Heart left ventricle (tissue), 16 donors: ENCODE results near the gene WFIKKN2. TPM values are rescaled to one million over a fixed set of nuclear protein-coding genes. Genes with fewer than 3 reads are reported as not detected.

ENCODE experiments used
- ATAC-seq, 4 donors: fragments of 200-7000 bp; cut with Tn5 transposase; one replicate each; pipeline ENCODE4 v1.9.1; 2020 to 2022; ENCODE audit warnings: moderate library complexity in 4 of 4, mild to moderate bottlenecking in 3 of 4, moderate number of reproducible peaks in 1 of 4
- DNase-seq, 5 donors: peaks; one replicate each; pipeline ENCODE4 v3.0.0-alpha.2; 2020
- H3K27ac ChIP-seq, 12 donors: fragments of 200-600 bp; sonication (generic) in 4 of 12; one replicate each; pipeline versions ENCODE4 v1.5.0 to v1.8.0; 2016 to 2022; ENCODE audit warnings: mild to moderate bottlenecking in 2 of 12
- H3K27me3 ChIP-seq, 9 donors: fragments of 200-600 bp; sonication (generic) in 2 of 9; one replicate each; pipeline versions ENCODE4 v1.5.1 to v1.8.0; 2016 to 2022; ENCODE audit warnings: mild to moderate bottlenecking in 3 of 9
- H3K36me3 ChIP-seq, 9 donors: fragments of 200-600 bp; sonication (generic) in 2 of 9; one replicate each; pipeline versions ENCODE4 v1.5.0 to v1.8.0; 2018 to 2022; ENCODE audit warnings: mild to moderate bottlenecking in 2 of 9
- H3K4me1 ChIP-seq, 12 donors: fragments of 200-600 bp; sonication (generic) in 4 of 12; one replicate each; pipeline versions ENCODE4 v1.5.0 to v1.8.0; 2016 to 2022; ENCODE audit warnings: mild to moderate bottlenecking in 3 of 12
- H3K4me3 ChIP-seq, 12 donors: fragments of 200-600 bp; sonication (generic) in 4 of 12; one replicate each; pipeline versions ENCODE4 v1.5.0 to v1.8.0; 2017 to 2022; ENCODE audit warnings: mild to moderate bottlenecking in 9 of 12, moderate library complexity in 4 of 12
- H3K9me3 ChIP-seq, 12 donors: fragments of 200-600 bp; sonication (generic) in 4 of 12; one replicate each; pipeline versions ENCODE4 v1.5.0 to v1.8.0; 2016 to 2022; ENCODE audit warnings: mild to moderate bottlenecking in 1 of 12
- POLR2A ChIP-seq, 2 donors: fragments of 450-650 bp; IDR thresholded peaks; one replicate each; pipeline ENCODE4 v1.6.1; 2017; ENCODE audit warnings: antibody characterized with exemption in 2 of 2, mild to moderate bottlenecking in 2 of 2, moderate library complexity in 2 of 2
- WGBS, 4 donors: extraction: QIAGEN DNeasy Blood & Tissue Kit in 2 of 4; methylation state at CpG; one replicate each; pipeline versions ENCODE4 v1.1.5 to v1.1.7; 2013 to 2018; 5-methylcytosine and 5-hydroxymethylcytosine counted together
- intact Hi-C, 10 donors: fragments of 100-400 bp; cut with DNase I; formaldehyde crosslinking; loops; one replicate each; pipeline versions ENCODE4 v1.11.1 to v1.14.2; 2022
- polyA plus RNA-seq, 2 donors: library from polyadenylated mRNA; stranded (reverse); fragments of 200-250 nt; gene quantifications; one replicate each; pipeline ENCODE4 v1.2.3, GENCODE V29; 2013
- total RNA-seq, 9 donors: library from RNA; depleted of rRNA in 2 of 9; stranded (reverse); fragments of >200 nt in 2 of 9; fragmentation: NEBNext Ultra II Directional in 3 of 9; extraction: Animal tissue kit (Norgen Biotek cat#: 25700) in 3 of 9; gene quantifications; one replicate each; pipeline versions ENCODE4 v1.1.0 to v1.2.4, GENCODE V29; 2016 to 2023
- TF ChIP-seq, protein P1 (sequence below), 12 donors: fragments of 200-600 bp; sonication (generic) in 4 of 12; IDR thresholded peaks; one replicate each; pipeline versions ENCODE4 v1.5.0 to v1.8.0; 2018 to 2022; ENCODE audit warnings: antibody characterized with exemption in 12 of 12, mild to moderate bottlenecking in 5 of 12
- donor health status: ischemic (EF 13 %, LVEDD 7.1; RV severe dilation, severe dysfunction).
- donor health status: healthy with polysubstance abuse.
- donor health status: DM: no; HTN: yes; CAD: no.
- donor health status: DM: no; HTN: no; CAD: no.
- donor health status: ischemic (EF 25% LVEDD 6.9; RV normal size, moderate dysfunction).
- donor health status: ischemic (EF 25% LVEDD 5.7; RV mildly dilated, moderate dysfunction).
- donor health status: healthy.
- donor health status: DM: yes; HTN: yes; CAD: no.
- donor health status: ischemic (EF 35%, LVEDD 5.7; RV mildly dilated, moderate dysfunction).
- donor health status: nonischemic (EF 11% LVEDD 7.7; RV severe dilation, severe dysfunction).
- donor health status: DM: yes; HTN: yes; CAD: no.
- donor health status: PGD.
- donor health status: ischemic (EF 29% LVEDD 5.4; RV normal size, mild dysfunction).
- donor health status: nonischemic (EF 23%, LVEDD 6.1; RV moderate dilation, normal function).

Gene WFIKKN2
- total and polyA plus RNA-seq, 11 donors = 0.08 to 0.75 (median 0.24) TPM; not detected in 2

- Histone ChIP-seq H3K27ac (no peak overlapping the region), H3K9me3 (no peaks in the 10 kb centered on the region), H3K4me3 (peak overlapping the region in 9 of 12 donors; percentile 29 to 54 (median 40)), H3K36me3 (no peaks in the 10 kb centered on the region), H3K27me3 (peaks cover 0 to 4% (median 0%) of the 10 kb centered on the region in 9 donors), H3K4me1 (peaks cover 0 to 24% (median 5%) of the 10 kb centered on the region in 12 donors)
- no peak for TF ChIP-seq POLR2A (IDR thresholded peaks at IDR 0.05)
- TF ChIP-seq, protein P1, sequence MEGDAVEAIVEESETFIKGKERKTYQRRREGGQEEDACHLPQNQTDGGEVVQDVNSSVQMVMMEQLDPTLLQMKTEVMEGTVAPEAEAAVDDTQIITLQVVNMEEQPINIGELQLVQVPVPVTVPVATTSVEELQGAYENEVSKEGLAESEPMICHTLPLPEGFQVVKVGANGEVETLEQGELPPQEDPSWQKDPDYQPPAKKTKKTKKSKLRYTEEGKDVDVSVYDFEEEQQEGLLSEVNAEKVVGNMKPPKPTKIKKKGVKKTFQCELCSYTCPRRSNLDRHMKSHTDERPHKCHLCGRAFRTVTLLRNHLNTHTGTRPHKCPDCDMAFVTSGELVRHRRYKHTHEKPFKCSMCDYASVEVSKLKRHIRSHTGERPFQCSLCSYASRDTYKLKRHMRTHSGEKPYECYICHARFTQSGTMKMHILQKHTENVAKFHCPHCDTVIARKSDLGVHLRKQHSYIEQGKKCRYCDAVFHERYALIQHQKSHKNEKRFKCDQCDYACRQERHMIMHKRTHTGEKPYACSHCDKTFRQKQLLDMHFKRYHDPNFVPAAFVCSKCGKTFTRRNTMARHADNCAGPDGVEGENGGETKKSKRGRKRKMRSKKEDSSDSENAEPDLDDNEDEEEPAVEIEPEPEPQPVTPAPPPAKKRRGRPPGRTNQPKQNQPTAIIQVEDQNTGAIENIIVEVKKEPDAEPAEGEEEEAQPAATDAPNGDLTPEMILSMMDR (IDR thresholded peaks at IDR 0.05) = no peak
- DNase-seq (no peak), ATAC-seq (peak in 3 of 4 donors; percentile 8 to 18 (median 14))
- 37 to 57% (median 42%) methylated on average over 32 to 38 of the region's 38 CpGs for whole genome bisulfite sequencing, 4 donors
- intact Hi-C loops = loop anchor here in 1 of 10 donors (2.0 kb wide), 1 partner anchor 46 kb away; no protein-coding TSS in a partner anchor
These were observed 721 bp upstream of the WFIKKN2 start for GRCh38 chr17:50834429-50835300.

DNA sequence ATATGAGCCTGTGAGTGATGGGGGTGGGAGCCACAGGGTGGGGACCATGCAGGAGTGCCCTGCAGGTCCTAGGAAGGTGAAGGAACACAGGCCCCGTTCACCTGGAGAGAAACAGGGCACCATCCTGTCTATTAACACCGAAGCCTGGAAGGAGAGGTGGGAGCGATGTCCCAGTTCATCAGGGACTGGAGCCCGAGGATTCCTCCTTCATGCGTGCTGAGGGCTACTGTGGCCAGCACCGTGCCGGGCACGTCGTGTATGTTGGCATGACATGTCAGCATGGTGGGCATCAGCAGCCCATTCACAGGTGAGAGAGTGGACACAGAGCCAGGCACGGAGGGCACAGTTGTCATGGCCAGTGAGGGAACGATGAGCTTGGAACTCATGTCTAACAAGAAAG, 1.4 kb downstream of the WFIKKN2 start:
- Histone ChIP-seq H3K27ac (no peak overlapping the region), H3K27me3 (peaks cover 0 to 4% (median 0%) of the 10 kb centered on the region in 9 donors), H3K4me1 (peaks cover 0 to 19% (median 4%) of the 10 kb centered on the region in 12 donors), H3K36me3 (no peaks in the 10 kb centered on the region), H3K4me3 (no peak overlapping the region), H3K9me3 (no peaks in the 10 kb centered on the region)
- DNase-seq (no peak), ATAC-seq (no peak)
- 86 to 92% (median 88%) methylated on average over 11 of the region's 11 CpGs for WGBS, 4 donors
- TF ChIP-seq, protein P1 (IDR thresholded peaks at IDR 0.05) = no peak
- TF ChIP-seq POLR2A (IDR thresholded peaks at IDR 0.05) = no peak
- intact Hi-C loops = no loop called here

DNA sequence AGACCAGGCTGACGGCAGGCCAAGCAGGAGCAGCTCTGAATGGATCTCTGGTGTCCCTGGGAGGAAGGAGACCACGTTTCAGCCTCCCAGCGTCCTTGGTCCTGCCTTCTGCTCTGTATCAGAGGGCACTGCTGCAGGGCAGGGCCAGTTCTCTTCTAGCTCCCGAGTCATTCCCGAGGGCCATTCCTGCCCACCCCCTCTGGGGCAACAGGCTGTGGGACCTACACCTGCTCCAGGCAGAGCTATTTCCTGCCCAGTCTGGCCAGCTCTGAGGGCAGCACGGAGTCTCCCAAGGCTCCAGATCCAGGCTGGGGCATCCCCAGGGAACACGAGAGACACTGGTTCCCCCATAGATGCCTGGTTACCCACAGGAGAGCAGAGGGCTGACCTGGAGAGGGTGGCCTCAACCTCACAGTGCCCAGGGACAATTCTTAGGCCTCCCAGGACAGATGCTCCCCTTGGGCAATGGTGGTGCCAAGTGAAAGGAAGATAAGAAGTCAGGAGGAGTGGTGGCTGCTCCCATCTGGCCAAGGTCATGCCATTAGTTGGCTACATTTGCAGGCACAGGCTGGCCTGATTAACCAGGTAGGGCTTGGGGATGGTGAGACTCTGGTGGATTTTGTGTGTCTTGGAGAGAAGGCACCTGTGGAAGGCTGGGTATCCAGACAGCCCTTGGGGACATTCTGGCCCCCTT, 2.0 kb downstream of the WFIKKN2 start:
- Histone ChIP-seq H3K4me1 (peaks cover 0 to 19% (median 4%) of the 10 kb centered on the region in 12 donors), H3K36me3 (no peaks in the 10 kb centered on the region), H3K27ac (peak overlapping the region in 1 of 12 donors; percentile 24), H3K9me3 (no peaks in the 10 kb centered on the region), H3K27me3 (peaks cover 0 to 4% (median 0%) of the 10 kb centered on the region in 9 donors), H3K4me3 (no peak overlapping the region)
- intact Hi-C loops = no loop called here
- DNase-seq (no peak), ATAC-seq (peak in 1 of 4 donors; percentile 23)
- TF ChIP-seq POLR2A (IDR thresholded peaks at IDR 0.05) = no peak
- WGBS, 4 donors = 64 to 81% (median 75%) methylated on average over 4 to 7 of the region's 7 CpGs

DNA sequence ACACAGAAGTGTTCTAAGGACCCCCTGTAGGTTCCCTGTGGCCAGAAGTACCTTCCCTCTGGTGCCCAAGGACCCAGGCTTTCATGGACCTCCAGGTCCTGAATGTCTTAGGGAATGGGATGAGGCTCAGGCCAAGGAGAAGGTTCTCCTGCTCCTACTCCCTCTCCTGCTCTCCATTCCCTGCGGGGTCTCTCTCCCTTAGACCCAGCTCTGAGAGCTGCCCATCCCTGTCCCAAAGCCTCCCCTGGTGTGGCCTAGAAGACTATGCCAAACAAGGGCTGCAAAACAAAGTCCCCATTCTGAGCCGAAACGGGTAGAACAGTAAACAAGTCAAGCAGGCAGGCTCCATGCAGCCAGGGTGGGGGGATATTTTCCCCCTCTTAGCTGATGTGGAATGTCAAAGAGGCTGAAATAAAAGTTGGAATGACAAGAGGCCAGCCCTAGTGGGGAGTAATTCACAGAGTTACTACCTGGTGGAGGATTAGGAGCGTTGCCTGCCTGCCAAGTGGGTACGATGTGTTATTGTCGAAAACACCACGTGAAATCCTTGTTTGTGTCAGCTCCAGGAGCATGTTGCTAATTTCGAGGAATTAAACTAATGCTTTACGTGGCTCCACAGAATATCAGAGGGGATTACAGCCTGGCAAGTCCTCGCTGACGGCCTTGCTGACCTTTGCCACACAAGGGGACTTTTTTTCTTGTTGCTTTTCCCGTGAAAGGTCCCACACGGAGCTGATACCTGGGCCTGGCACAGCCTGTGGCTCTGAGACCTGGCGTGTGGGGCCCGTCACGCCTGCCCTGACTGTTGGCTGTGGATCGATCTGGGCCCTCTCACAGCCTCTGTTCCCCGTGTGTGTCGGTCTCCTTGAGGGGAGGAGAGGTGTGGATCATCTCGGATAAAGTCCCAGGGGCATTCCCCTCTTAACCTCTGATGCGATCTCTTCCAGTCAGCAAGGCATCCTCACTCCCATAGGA, 2.9 kb downstream of the WFIKKN2 start:
- intact Hi-C loops = loop anchor here in 1 of 10 donors (2.0 kb wide), 1 partner anchor 291 kb away; the partner anchor contains the start of gene SPATA20
- 73 to 83% (median 79%) methylated on average over 16 to 21 of the region's 21 CpGs for WGBS, 4 donors
- H3K27me3 ChIP-seq = peaks cover 0 to 4% (median 0%) of the 10 kb centered on the region in 9 donors
- no peak overlapping the region for H3K4me3 ChIP-seq
- no peaks in the 10 kb centered on the region for H3K36me3 ChIP-seq
- TF ChIP-seq, protein P1 (IDR thresholded peaks at IDR 0.05) = no peak
- no peak for TF ChIP-seq POLR2A (IDR thresholded peaks at IDR 0.05)
- no peak for ATAC-seq
- peaks cover 0 to 19% (median 4%) of the 10 kb centered on the region in 12 donors for H3K4me1 ChIP-seq
- peak overlapping the region in 1 of 12 donors; percentile 24 for H3K27ac ChIP-seq
- no peaks in the 10 kb centered on the region for H3K9me3 ChIP-seq
- DNase-seq = no peak
